HepG2 (cell line): ENCODE measurements around the gene UTRN. TPM values are rescaled to one million over a fixed set of nuclear protein-coding genes. Genes with fewer than 3 reads are reported as not detected.

ENCODE experiments used
- EEA1 ChIP-seq: sonication (generic); formaldehyde crosslinking; IDR thresholded peaks from 2 replicates; pipeline ENCODE4 v1.5.1; 2020; ENCODE audit warnings: mild to moderate bottlenecking, missing genetic modification reagents, borderline replicate concordance
- GABPA ChIP-seq, 2 experiments: IDR thresholded peaks; 2 replicates each; pipeline ENCODE4 v1.6.1; 2011 to 2016; ENCODE audit warnings: low read depth in 2 of 2, low read length in 1 of 2, missing biosample characterization in 1 of 2, missing genetic modification characterization in 1 of 2
- HNRNPK ChIP-seq: fragments of 200-400 bp; formaldehyde crosslinking; IDR thresholded peaks from 2 replicates; pipeline ENCODE4 v1.6.1; 2018; ENCODE audit warnings: low read length, low read depth, moderate library complexity, mild to moderate bottlenecking; ENCODE audit not compliant: poor library complexity, severe bottlenecking
- HOXA3 ChIP-seq: sonication (generic); formaldehyde crosslinking; IDR thresholded peaks from 2 replicates; pipeline ENCODE4 v1.5.0; 2020; ENCODE audit warnings: missing genetic modification reagents
- SSRP1 ChIP-seq: IDR thresholded peaks from 2 replicates; pipeline ENCODE4 v1.6.1; 2016; ENCODE audit warnings: control low read depth
- SUZ12 ChIP-seq: fragments of 150-350 bp; IDR thresholded peaks from 2 replicates; pipeline ENCODE4 v1.6.1; 2014; ENCODE audit warnings: low read depth, low read length
- TCF7L2 ChIP-seq: IDR thresholded peaks from 2 replicates; pipeline ENCODE4 v1.6.1; 2011; ENCODE audit warnings: mild to moderate bottlenecking, low read depth, low read length, moderate library complexity
- ZKSCAN1 ChIP-seq: fragments of 150-350 bp; IDR thresholded peaks from 2 replicates; pipeline ENCODE4 v1.6.1; 2014; ENCODE audit warnings: low read length
- ZNF317 ChIP-seq: sonication (generic); formaldehyde crosslinking; IDR thresholded peaks from 2 replicates; pipeline ENCODE4 v1.5.0; 2020; ENCODE audit warnings: mild to moderate bottlenecking, missing genetic modification reagents
- ZNF451 ChIP-seq: sonication (generic); formaldehyde crosslinking; IDR thresholded peaks from 2 replicates; pipeline ENCODE4 v1.5.0; 2020; ENCODE audit warnings: mild to moderate bottlenecking, missing genetic modification reagents
- ZNF530 ChIP-seq: sonication (generic); formaldehyde crosslinking; IDR thresholded peaks from 2 replicates; pipeline ENCODE4 v1.5.0; 2020; ENCODE audit warnings: low read depth, mild to moderate bottlenecking, missing genetic modification reagents
- ZNF589 ChIP-seq: sonication (generic); formaldehyde crosslinking; conservative IDR thresholded peaks from 2 replicates; pipeline ENCODE4 v1.8.0; 2022; ENCODE audit warnings: mild to moderate bottlenecking, moderate library complexity, missing genetic modification reagents
- ZNF839 ChIP-seq: sonication (generic); formaldehyde crosslinking; IDR thresholded peaks from 2 replicates; pipeline ENCODE4 v1.4.0; 2020; ENCODE audit warnings: missing genetic modification reagents, mild to moderate bottlenecking, borderline replicate concordance
- polyA plus RNA-seq, 8 experiments: library from polyadenylated mRNA; depleted of rRNA in 3 of 8; stranded (reverse) in 7 of 8; unstranded in 1 of 8; fragments of >200 nt; fragmentation: Illumina TruSeq in 4 of 8; extraction: Trizol in 4 of 8; gene quantifications; 2 replicates each; pipeline versions ENCODE4 v1.2.1 to v1.2.3, GENCODE V29; 2011 to 2016; ENCODE audit warnings: low read depth in 4 of 8, missing spikeins in 1 of 8, mixed read lengths in 1 of 8; ENCODE audit not compliant: insufficient read depth in 1 of 8
- total RNA-seq, 5 experiments: library from RNA; depleted of rRNA; stranded (reverse); fragments of >200 nt; fragmentation: Illumina TruSeq; extraction: Trizol; gene quantifications; 2 replicates each; pipeline ENCODE4 v1.2.3, GENCODE V29; 2016; ENCODE audit warnings: low read depth in 1 of 5
- TF ChIP-seq, protein P1 (sequence below): IDR thresholded peaks from 2 replicates; pipeline ENCODE4 v1.6.1; 2016; ENCODE audit warnings: low read depth, missing genetic modification reagents, missing compliant biosample characterization
- TF ChIP-seq, protein P2 (sequence below): sonication (generic); formaldehyde crosslinking; IDR thresholded peaks from 2 replicates; pipeline ENCODE4 v1.4.0; 2020; ENCODE audit warnings: missing genetic modification reagents
- TF ChIP-seq, protein P3 (sequence below): IDR thresholded peaks from 2 replicates; pipeline ENCODE4 v1.6.1; 2016
- TF ChIP-seq, protein P4 (sequence below): sonication (generic); formaldehyde crosslinking; IDR thresholded peaks from 2 replicates; pipeline ENCODE4 v1.5.1; 2020; ENCODE audit warnings: missing genetic modification reagents, mild to moderate bottlenecking, borderline replicate concordance

Gene UTRN
- total and polyA plus RNA-seq, 2 of the 13 experiments (the other 11 are each of a cell fraction or from before 2014, with no cell fraction given), result 102 to 116 TPM

DNA sequence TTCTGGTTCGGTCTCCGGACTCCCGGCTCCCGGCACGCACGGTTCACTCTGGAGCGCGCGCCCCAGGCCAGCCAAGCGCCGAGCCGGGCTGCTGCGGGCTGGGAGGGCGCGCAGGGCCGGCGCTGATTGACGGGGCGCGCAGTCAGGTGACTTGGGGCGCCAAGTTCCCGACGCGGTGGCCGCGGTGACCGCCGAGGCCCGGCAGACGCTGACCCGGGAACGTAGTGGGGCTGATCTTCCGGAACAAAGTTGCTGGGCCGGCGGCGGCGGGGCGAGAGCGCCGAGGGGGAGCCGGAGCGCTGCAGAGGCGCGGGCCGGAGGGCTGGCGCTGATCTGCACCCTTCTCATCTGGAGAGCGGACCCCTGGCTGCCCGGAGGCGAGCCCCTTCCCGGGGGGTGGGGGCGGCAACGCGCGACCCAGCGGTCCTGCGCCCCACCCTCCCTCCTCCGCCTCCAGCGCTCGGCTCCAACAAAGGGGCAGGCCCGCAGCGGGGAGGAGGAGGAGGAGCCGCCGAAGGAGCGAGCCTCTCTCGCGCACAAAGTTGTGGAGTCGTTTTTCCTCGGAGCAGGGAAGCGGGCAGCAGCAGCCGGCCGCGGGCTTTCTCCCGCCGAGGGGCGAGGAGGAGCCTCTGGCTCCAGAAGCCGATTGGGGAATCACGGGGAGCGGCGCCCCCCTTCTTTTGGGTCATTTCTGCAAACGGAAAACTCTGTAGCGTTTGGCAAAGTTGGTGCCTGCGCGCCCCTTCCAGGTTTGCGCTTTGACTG lies at the start of gene UTRN (continued):
- TF ChIP-seq SSRP1 (CRISPR knock-in tag) (no peak), ZNF317 (CRISPR knock-in tag) (0 out of 2 replicates have a peak, but pooled peaks have one; percentile 16), SUZ12 (no peak), GABPA (IDR thresholded peaks at IDR 0.05; ENCODE audit: low read depth, low read length) (no peak), GABPA (CRISPR knock-in tag; IDR thresholded peaks at IDR 0.05; ENCODE audit: low read depth) (0 out of 2 replicates have a peak, but pooled peaks have one; percentile 22), ZNF530 (no peak), HNRNPK (peak; percentile 82), ZNF839 (CRISPR knock-in tag) (peak; percentile 95; the same call in 1 of the 2 replicates), TCF7L2 (no peak), EEA1 (CRISPR knock-in tag) (peak; percentile 92), ZNF589 (CRISPR knock-in tag) (no peak; the same call in 1 of the 2 replicates), ZKSCAN1 (peak; percentile 98), ZNF451 (peak; percentile 92), HOXA3 (CRISPR knock-in tag) (peak; percentile 90)
- TF ChIP-seq, protein P1, sequence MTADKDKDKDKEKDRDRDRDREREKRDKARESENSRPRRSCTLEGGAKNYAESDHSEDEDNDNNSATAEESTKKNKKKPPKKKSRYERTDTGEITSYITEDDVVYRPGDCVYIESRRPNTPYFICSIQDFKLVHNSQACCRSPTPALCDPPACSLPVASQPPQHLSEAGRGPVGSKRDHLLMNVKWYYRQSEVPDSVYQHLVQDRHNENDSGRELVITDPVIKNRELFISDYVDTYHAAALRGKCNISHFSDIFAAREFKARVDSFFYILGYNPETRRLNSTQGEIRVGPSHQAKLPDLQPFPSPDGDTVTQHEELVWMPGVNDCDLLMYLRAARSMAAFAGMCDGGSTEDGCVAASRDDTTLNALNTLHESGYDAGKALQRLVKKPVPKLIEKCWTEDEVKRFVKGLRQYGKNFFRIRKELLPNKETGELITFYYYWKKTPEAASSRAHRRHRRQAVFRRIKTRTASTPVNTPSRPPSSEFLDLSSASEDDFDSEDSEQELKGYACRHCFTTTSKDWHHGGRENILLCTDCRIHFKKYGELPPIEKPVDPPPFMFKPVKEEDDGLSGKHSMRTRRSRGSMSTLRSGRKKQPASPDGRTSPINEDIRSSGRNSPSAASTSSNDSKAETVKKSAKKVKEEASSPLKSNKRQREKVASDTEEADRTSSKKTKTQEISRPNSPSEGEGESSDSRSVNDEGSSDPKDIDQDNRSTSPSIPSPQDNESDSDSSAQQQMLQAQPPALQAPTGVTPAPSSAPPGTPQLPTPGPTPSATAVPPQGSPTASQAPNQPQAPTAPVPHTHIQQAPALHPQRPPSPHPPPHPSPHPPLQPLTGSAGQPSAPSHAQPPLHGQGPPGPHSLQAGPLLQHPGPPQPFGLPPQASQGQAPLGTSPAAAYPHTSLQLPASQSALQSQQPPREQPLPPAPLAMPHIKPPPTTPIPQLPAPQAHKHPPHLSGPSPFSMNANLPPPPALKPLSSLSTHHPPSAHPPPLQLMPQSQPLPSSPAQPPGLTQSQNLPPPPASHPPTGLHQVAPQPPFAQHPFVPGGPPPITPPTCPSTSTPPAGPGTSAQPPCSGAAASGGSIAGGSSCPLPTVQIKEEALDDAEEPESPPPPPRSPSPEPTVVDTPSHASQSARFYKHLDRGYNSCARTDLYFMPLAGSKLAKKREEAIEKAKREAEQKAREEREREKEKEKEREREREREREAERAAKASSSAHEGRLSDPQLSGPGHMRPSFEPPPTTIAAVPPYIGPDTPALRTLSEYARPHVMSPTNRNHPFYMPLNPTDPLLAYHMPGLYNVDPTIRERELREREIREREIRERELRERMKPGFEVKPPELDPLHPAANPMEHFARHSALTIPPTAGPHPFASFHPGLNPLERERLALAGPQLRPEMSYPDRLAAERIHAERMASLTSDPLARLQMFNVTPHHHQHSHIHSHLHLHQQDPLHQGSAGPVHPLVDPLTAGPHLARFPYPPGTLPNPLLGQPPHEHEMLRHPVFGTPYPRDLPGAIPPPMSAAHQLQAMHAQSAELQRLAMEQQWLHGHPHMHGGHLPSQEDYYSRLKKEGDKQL (CRISPR knock-in tag), result peak; percentile 30; the same call in 1 of the 2 replicates
- TF ChIP-seq, protein P2, sequence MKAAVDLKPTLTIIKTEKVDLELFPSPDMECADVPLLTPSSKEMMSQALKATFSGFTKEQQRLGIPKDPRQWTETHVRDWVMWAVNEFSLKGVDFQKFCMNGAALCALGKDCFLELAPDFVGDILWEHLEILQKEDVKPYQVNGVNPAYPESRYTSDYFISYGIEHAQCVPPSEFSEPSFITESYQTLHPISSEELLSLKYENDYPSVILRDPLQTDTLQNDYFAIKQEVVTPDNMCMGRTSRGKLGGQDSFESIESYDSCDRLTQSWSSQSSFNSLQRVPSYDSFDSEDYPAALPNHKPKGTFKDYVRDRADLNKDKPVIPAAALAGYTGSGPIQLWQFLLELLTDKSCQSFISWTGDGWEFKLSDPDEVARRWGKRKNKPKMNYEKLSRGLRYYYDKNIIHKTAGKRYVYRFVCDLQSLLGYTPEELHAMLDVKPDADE (CRISPR knock-in tag), result peak; percentile 48; the same call in 1 of the 2 replicates
- TF ChIP-seq, protein P3, sequence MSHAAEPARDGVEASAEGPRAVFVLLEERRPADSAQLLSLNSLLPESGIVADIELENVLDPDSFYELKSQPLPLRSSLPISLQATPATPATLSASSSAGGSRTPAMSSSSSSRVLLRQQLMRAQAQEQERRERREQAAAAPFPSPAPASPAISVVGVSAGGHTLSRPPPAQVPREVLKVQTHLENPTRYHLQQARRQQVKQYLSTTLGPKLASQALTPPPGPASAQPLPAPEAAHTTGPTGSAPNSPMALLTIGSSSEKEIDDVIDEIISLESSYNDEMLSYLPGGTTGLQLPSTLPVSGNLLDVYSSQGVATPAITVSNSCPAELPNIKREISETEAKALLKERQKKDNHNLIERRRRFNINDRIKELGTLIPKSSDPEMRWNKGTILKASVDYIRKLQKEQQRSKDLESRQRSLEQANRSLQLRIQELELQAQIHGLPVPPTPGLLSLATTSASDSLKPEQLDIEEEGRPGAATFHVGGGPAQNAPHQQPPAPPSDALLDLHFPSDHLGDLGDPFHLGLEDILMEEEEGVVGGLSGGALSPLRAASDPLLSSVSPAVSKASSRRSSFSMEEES, result peak; percentile 90
- TF ChIP-seq, protein P4, sequence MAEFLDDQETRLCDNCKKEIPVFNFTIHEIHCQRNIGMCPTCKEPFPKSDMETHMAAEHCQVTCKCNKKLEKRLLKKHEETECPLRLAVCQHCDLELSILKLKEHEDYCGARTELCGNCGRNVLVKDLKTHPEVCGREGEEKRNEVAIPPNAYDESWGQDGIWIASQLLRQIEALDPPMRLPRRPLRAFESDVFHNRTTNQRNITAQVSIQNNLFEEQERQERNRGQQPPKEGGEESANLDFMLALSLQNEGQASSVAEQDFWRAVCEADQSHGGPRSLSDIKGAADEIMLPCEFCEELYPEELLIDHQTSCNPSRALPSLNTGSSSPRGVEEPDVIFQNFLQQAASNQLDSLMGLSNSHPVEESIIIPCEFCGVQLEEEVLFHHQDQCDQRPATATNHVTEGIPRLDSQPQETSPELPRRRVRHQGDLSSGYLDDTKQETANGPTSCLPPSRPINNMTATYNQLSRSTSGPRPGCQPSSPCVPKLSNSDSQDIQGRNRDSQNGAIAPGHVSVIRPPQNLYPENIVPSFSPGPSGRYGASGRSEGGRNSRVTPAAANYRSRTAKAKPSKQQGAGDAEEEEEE (CRISPR knock-in tag), result no peak
